Panc1 (cell line): ENCODE data around the gene MYO1A. TPM values are rescaled to one million over a fixed set of nuclear protein-coding genes. Genes with fewer than 3 reads are reported as not detected.

Experiments
- ATAC-seq: fragments of 200-7000 bp; cut with Tn5 transposase; 2 replicates; pipeline ENCODE4 v1.9.1; 2020; ENCODE audit warnings: mild to moderate bottlenecking, moderate library complexity
- BruUV-seq: library from RNA; stranded (reverse); fragments of 400-500 nt; replicated peaks from 2 replicates; lab custom pipeline; 2021; lab: Mats Ljungman, UMichigan
- CTCF ChIA-PET: fragments of 300-600 bp; sonication (Branson Sonifier 250); formaldehyde crosslinking; loops from one replicate; lab custom pipeline; 2022; ENCODE audit warnings: antibody characterized with exemption; lab: Charles Lee
- POLR2A ChIA-PET: fragments of 300-600 bp; sonication (Branson Sonifier 250); formaldehyde crosslinking; loops from one replicate; lab custom pipeline; 2022; ENCODE audit warnings: antibody characterized with exemption; lab: Charles Lee
- DNase-seq: peaks from one replicate; pipeline ENCODE4 v3.0.0-alpha.2; 2010; ENCODE audit warnings: low read depth, low spot score
- H3K27ac ChIP-seq: 2 replicates; pipeline ENCODE4 v1.5.1; 2011; ENCODE audit warnings: mild to moderate bottlenecking, low read length, inconsistent platforms
- H3K27me3 ChIP-seq: fragments of 200-500 bp; sonication (Bioruptor generic); 2 replicates; pipeline ENCODE4 v1.6.0; 2014; ENCODE audit warnings: low read length, inconsistent platforms; ENCODE audit not compliant: control insufficient read depth, insufficient read depth
- H3K36me3 ChIP-seq: fragments of 200-500 bp; sonication (Bioruptor generic); 2 replicates; pipeline ENCODE4 v1.5.1; 2014; ENCODE audit warnings: inconsistent platforms, mild to moderate bottlenecking, low read length, moderate library complexity; ENCODE audit not compliant: control insufficient read depth, insufficient read depth
- H3K4me1 ChIP-seq: 2 replicates; pipeline ENCODE4 v1.5.1; 2011; ENCODE audit warnings: inconsistent platforms, mild to moderate bottlenecking, low read length, moderate library complexity; ENCODE audit not compliant: control insufficient read depth, insufficient read depth
- H3K4me3 ChIP-seq, 2 experiments: 2 replicates each; pipeline ENCODE4 v1.5.1; 2011 to 2012; ENCODE audit warnings: low read depth in 2 of 2, low read length in 2 of 2, mild to moderate bottlenecking in 2 of 2, inconsistent platforms in 1 of 2, moderate library complexity in 1 of 2
- H3K9me3 ChIP-seq: fragments of 200-500 bp; sonication (Bioruptor generic); 2 replicates; pipeline ENCODE4 v1.5.1; 2014; ENCODE audit warnings: low read depth, mild to moderate bottlenecking, inconsistent platforms, low read length, moderate library complexity; ENCODE audit not compliant: control insufficient read depth, insufficient read depth
- CTCF ChIP-seq: fragments of 450-650 bp; IDR thresholded peaks from 2 replicates; pipeline ENCODE4 v1.5.1; 2017; ENCODE audit warnings: mild to moderate bottlenecking
- POLR2AphosphoS5 ChIP-seq: IDR thresholded peaks from 2 replicates; pipeline ENCODE4 v1.6.1; 2012; ENCODE audit warnings: mild to moderate bottlenecking, low read depth, low read length, moderate library complexity
- REST ChIP-seq, 2 experiments: IDR thresholded peaks; 2 replicates each; pipeline ENCODE4 v1.6.1; 2011 to 2012; ENCODE audit warnings: low read depth in 2 of 2, control low read depth in 1 of 2, low read length in 1 of 2, mild to moderate bottlenecking in 1 of 2, moderate library complexity in 1 of 2; ENCODE audit not compliant: insufficient read depth in 1 of 2
- SIN3A ChIP-seq: IDR thresholded peaks from 2 replicates; pipeline ENCODE4 v1.6.1; 2012; ENCODE audit warnings: low read depth, mild to moderate bottlenecking, low read length, moderate library complexity, borderline replicate concordance; ENCODE audit not compliant: insufficient read depth
- TCF7L2 ChIP-seq: IDR thresholded peaks from 2 replicates; pipeline ENCODE4 v1.6.1; 2011; ENCODE audit warnings: mild to moderate bottlenecking, low read depth, low read length, inconsistent platforms
- in situ Hi-C: cut with HindIII; loops from 2 replicates; pipeline ENCODE4 v1.10.0; 2016; ENCODE audit warnings: low sequenced_read_pairs, low pct_unique_long_range_greater_than_20kb
- intact Hi-C: fragments of 100-400 bp; cut with micrococcal nuclease; formaldehyde crosslinking; loops from one replicate; pipeline ENCODE4 v1.10.0; 2022; ENCODE audit not compliant: unreplicated experiment
- total RNA-seq: library from RNA; stranded (reverse); gene quantifications from one replicate; pipeline ENCODE4 v1.2.1, GENCODE V29; 2021; ENCODE audit not compliant: unreplicated experiment

Gene MYO1A
- total RNA-seq, 1 experiment from 2014 or later: not detected

- Histone ChIP-seq H3K9me3 (no peaks in the 10 kb centered on the region), H3K27me3 (no peaks in the 10 kb centered on the region), H3K36me3 (no peaks in the 10 kb centered on the region), H3K4me1 (no peaks in the 10 kb centered on the region), H3K27ac (no peak overlapping the region), H3K4me3 (no peak overlapping the region)
- ATAC-seq: no peak
- POLR2A ChIA-PET: no interaction called here
- BruUV-seq: no TSS peak
- no peak for TF ChIP-seq SIN3A
- no peak for TF ChIP-seq TCF7L2
- no peak for TF ChIP-seq CTCF
- no peak for TF ChIP-seq REST (IDR thresholded peaks at IDR 0.05; ENCODE audit: insufficient read depth in 1 of 2, low read depth in 2 of 2, low read length in 1 of 2)
- no peak for TF ChIP-seq POLR2AphosphoS5
- CTCF ChIA-PET: no interaction called here
- DNase-seq: no peak
- in situ Hi-C loops: no loop called here
- intact Hi-C loops: no loop called here
These were observed 22.1 kb downstream of the MYO1A start for GRCh38 chr12:57027805-57028153.

GRCh38 chr12:57027011-57027804 lies 22.7 kb downstream of the MYO1A start:
- no peak overlapping the region for H3K4me3 ChIP-seq
- H3K9me3 ChIP-seq: no peaks in the 10 kb centered on the region
- ATAC-seq (no peak), DNase-seq (no peak)
- H3K27me3 ChIP-seq: no peaks in the 10 kb centered on the region
- no peak for TF ChIP-seq CTCF
- no peak for TF ChIP-seq TCF7L2
- TF ChIP-seq POLR2AphosphoS5: no peak
- TF ChIP-seq SIN3A: no peak
- no peak for TF ChIP-seq REST (IDR thresholded peaks at IDR 0.05; ENCODE audit: insufficient read depth in 1 of 2, low read depth in 2 of 2, low read length in 1 of 2)
- in situ Hi-C loops: no loop called here
- BruUV-seq: no TSS peak
- no peak overlapping the region for H3K27ac ChIP-seq
- H3K36me3 ChIP-seq: no peaks in the 10 kb centered on the region
- ChIA-PET POLR2A (no interaction called here), CTCF (no interaction called here)
- intact Hi-C loops: no loop called here
- no peaks in the 10 kb centered on the region for H3K4me1 ChIP-seq
